Trophoblast cell (in vitro differentiated cells and primary cell): Measurements from ENCODE around the gene DNLZ.
A peak's percentile ranks its signal among the peaks of the same experiment; 100 is the strongest.

Experiments used
- DNase-seq, 2 donors: peaks; one replicate each; pipeline ENCODE4 v3.0.0-alpha.2; 2016
- H2AFZ ChIP-seq: 2 replicates; pipeline ENCODE4 v1.6.1; 2013; ENCODE audit warnings: low read length, moderate library complexity, mild to moderate bottlenecking; ENCODE audit not compliant: insufficient read depth, poor library complexity
- H2AK5ac ChIP-seq: 2 replicates; pipeline ENCODE4 v1.6.1; 2013; ENCODE audit warnings: mild to moderate bottlenecking, low read length
- H2BK120ac ChIP-seq: 2 replicates; pipeline ENCODE4 v1.6.1; 2013; ENCODE audit warnings: low read length, mild to moderate bottlenecking, moderate library complexity; ENCODE audit not compliant: insufficient read depth, poor library complexity
- H2BK12ac ChIP-seq: 2 replicates; pipeline ENCODE4 v1.6.1; 2013; ENCODE audit warnings: mild to moderate bottlenecking, low read length, moderate library complexity
- H2BK5ac ChIP-seq: 2 replicates; pipeline ENCODE4 v1.6.1; 2013; ENCODE audit warnings: low read length, low read depth, moderate library complexity, mild to moderate bottlenecking; ENCODE audit not compliant: poor library complexity
- H3K14ac ChIP-seq: 2 replicates; pipeline ENCODE4 v1.6.1; 2013; ENCODE audit warnings: mild to moderate bottlenecking, low read length
- H3K18ac ChIP-seq: 2 replicates; pipeline ENCODE4 v1.6.1; 2013; ENCODE audit warnings: mild to moderate bottlenecking, low read length
- H3K23ac ChIP-seq: 2 replicates; pipeline ENCODE4 v1.6.1; 2013; ENCODE audit warnings: low read length
- H3K27ac ChIP-seq: 2 replicates; pipeline ENCODE4 v1.5.1; 2013; ENCODE audit warnings: low read depth, mild to moderate bottlenecking, inconsistent platforms, low read length, moderate library complexity
- H3K27me3 ChIP-seq: 2 replicates; pipeline ENCODE4 v1.6.1; 2013; ENCODE audit warnings: inconsistent platforms, mild to moderate bottlenecking, low read length, moderate library complexity; ENCODE audit not compliant: insufficient read depth
- H3K36me3 ChIP-seq, 2 experiments: 1 replicate in 1 of 2; 2 replicates in 1 of 2; pipeline ENCODE4 v1.6.1; 2013; ENCODE audit warnings: low read length in 2 of 2, mild to moderate bottlenecking in 2 of 2, moderate library complexity in 1 of 2; ENCODE audit not compliant: insufficient read depth in 2 of 2, control insufficient read depth in 1 of 2
- H3K4ac ChIP-seq: 2 replicates; pipeline ENCODE4 v1.6.1; 2013; ENCODE audit warnings: low read depth, mild to moderate bottlenecking, low read length, moderate library complexity
- H3K4me1 ChIP-seq, 2 experiments: 1 replicate in 1 of 2; 2 replicates in 1 of 2; pipeline ENCODE4 v1.6.1; 2013; ENCODE audit warnings: low read length in 2 of 2, mild to moderate bottlenecking in 2 of 2, moderate library complexity in 1 of 2; ENCODE audit not compliant: insufficient read depth in 2 of 2, control insufficient read depth in 1 of 2
- H3K4me2 ChIP-seq: 2 replicates; pipeline ENCODE4 v1.6.1; 2013; ENCODE audit warnings: inconsistent platforms, mild to moderate bottlenecking, low read length, moderate library complexity
- H3K4me3 ChIP-seq: 2 replicates; pipeline ENCODE4 v1.5.1; 2013; ENCODE audit warnings: mild to moderate bottlenecking, low read depth, low read length, inconsistent platforms
- H3K79me1 ChIP-seq: one replicate; pipeline ENCODE4 v1.6.1; 2013; ENCODE audit warnings: low read length
- H3K79me2 ChIP-seq: 2 replicates; pipeline ENCODE4 v1.6.1; 2013; ENCODE audit warnings: low read length, mild to moderate bottlenecking; ENCODE audit not compliant: control insufficient read depth, insufficient read depth, poor library complexity
- H3K9ac ChIP-seq: 2 replicates; pipeline ENCODE4 v1.6.1; 2013; ENCODE audit warnings: mild to moderate bottlenecking, low read length
- H3K9me3 ChIP-seq: 2 replicates; pipeline ENCODE4 v1.6.1; 2013; ENCODE audit warnings: low read depth, mild to moderate bottlenecking, control low read depth, inconsistent platforms, low read length; ENCODE audit not compliant: insufficient read depth
- H4K12ac ChIP-seq: 2 replicates; pipeline ENCODE4 v1.6.1; 2013; ENCODE audit warnings: low read depth, mild to moderate bottlenecking, low read length, moderate library complexity
- H4K8ac ChIP-seq: 2 replicates; pipeline ENCODE4 v1.6.1; 2013; ENCODE audit warnings: low read depth, mild to moderate bottlenecking, low read length, moderate library complexity
- H4K91ac ChIP-seq: one replicate; pipeline ENCODE4 v1.6.1; 2013; ENCODE audit warnings: low read depth, mild to moderate bottlenecking, low read length, moderate library complexity
- WGBS: extraction: QIAGEN DNeasy Blood & Tissue Kit; methylation state at CpG from one replicate; pipeline ENCODE4 v1.1.7; 2013; ENCODE audit warnings: missing lambda C conversion rate; ENCODE audit not compliant: insufficient read length, insufficient coverage; ENCODE audit errors: extremely low coverage; 5-methylcytosine and 5-hydroxymethylcytosine counted together

DNLZ gene

DNA sequence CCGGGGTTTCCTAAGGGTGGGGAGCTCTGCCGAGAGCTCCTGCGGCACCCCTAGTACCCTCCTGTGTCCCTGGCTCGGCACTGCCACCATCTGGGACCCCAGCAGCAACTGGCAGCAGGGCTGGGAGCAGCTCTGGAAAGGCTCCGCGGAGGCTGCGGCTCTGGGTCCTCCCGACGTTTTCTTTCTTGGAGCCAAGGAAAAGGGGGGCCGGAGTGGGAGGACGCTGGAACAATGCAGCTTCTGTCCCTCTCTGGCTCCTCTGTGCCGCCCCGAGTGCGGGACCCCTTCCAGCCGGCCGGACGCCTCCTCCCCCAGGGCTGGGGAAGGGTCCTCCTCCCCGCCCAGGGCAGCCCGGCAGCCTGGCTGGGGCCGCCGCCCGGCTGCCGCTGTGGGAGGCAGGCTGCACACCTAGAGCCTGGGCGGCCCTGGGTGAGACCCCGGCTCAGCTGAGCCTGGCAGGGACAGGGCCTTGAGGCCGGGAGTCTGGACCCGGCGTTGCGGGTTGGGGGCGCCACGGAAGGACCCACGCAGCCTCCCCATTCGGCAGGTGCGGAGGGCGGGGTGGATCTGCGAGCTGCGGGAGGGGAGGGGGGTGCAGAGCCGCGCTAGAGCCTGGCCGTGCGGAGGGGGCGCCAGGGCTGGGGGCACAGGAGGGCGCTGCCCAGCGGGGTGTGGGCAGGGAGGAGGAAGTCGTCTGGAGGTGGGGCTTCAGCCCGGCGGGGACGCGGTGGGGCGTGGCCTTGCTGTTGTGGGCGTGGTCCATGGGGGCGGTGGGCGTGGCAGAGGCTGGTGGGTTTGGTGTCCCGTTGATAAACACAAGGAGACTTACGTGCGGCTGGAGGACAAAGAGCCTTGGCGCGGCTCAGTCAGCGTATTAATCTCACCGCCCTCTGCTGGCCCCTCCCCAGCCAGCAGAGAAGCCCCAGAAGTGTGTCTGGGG, 21.1 kb downstream of the DNLZ start:
- Histone ChIP-seq H4K91ac (peak overlapping the region; percentile 10), H2BK5ac (no peak overlapping the region), H3K27ac (no peak overlapping the region), H4K8ac (peak overlapping the region; percentile 22), H2AK5ac (peak overlapping the region; percentile 14), H3K9me3 (no peaks in the 10 kb centered on the region), H2BK120ac (no peak overlapping the region), H3K14ac (peak overlapping the region; percentile 13), H2AFZ (no peak overlapping the region), H4K12ac (no peak overlapping the region), H3K27me3 (no peaks in the 10 kb centered on the region), H3K18ac (no peak overlapping the region), H3K36me3 (peaks cover 21 to 23% of the 10 kb centered on the region in 2 experiments), H3K23ac (no peak overlapping the region), H3K4me3 (peak overlapping the region; percentile 58), H2BK12ac (no peak overlapping the region), H3K79me1 (peaks cover 3% of the 10 kb centered on the region), H3K79me2 (no peaks in the 10 kb centered on the region), H3K4ac (no peak overlapping the region), H3K4me2 (peak overlapping the region; percentile 82), H3K9ac (no peak overlapping the region), H3K4me1 (peaks cover 22 to 26% of the 10 kb centered on the region in 2 experiments)
- no CpG with 5 or more reads among the region's 60 CpGs for WGBS
- peak; percentile 27 to 51 for DNase-seq

DNA sequence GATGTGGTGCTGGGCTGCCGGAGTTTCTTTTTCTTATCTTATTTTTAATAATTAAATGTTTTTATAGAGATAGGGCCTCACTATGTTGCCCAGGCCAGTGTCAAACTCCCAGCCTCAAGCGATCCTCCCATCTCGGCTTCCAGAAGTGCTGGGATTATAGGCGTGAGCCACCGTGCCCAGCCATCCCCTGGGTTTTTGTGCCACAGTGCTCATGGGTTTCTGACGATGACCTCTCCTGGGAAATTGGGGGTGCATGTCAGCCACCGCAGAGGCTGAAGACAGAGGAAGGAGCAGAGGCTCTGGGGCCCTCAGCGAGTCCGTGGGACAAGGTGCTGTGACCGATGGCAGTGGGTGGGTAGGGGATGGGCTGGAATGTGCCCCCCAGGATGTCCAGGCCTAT, 21.8 kb downstream of the DNLZ start:
- Histone ChIP-seq H3K27me3 (no peaks in the 10 kb centered on the region), H3K4ac (no peak overlapping the region), H3K23ac (no peak overlapping the region), H3K79me2 (no peaks in the 10 kb centered on the region), H2BK120ac (no peak overlapping the region), H2BK12ac (no peak overlapping the region), H3K18ac (no peak overlapping the region), H3K9ac (no peak overlapping the region), H3K4me3 (no peak overlapping the region), H3K9me3 (no peaks in the 10 kb centered on the region), H2AFZ (no peak overlapping the region), H4K12ac (no peak overlapping the region), H3K4me1 (peaks cover 22 to 26% of the 10 kb centered on the region in 2 experiments), H3K4me2 (peak overlapping the region; percentile 82), H2BK5ac (no peak overlapping the region), H2AK5ac (no peak overlapping the region), H3K14ac (no peak overlapping the region), H4K91ac (no peak overlapping the region), H3K36me3 (peaks cover 28% of the 10 kb centered on the region in 2 experiments), H4K8ac (no peak overlapping the region), H3K27ac (no peak overlapping the region), H3K79me1 (peaks cover 3% of the 10 kb centered on the region)
- no peak for DNase-seq
- WGBS: no CpG with 5 or more reads among the region's 10 CpGs

DNA sequence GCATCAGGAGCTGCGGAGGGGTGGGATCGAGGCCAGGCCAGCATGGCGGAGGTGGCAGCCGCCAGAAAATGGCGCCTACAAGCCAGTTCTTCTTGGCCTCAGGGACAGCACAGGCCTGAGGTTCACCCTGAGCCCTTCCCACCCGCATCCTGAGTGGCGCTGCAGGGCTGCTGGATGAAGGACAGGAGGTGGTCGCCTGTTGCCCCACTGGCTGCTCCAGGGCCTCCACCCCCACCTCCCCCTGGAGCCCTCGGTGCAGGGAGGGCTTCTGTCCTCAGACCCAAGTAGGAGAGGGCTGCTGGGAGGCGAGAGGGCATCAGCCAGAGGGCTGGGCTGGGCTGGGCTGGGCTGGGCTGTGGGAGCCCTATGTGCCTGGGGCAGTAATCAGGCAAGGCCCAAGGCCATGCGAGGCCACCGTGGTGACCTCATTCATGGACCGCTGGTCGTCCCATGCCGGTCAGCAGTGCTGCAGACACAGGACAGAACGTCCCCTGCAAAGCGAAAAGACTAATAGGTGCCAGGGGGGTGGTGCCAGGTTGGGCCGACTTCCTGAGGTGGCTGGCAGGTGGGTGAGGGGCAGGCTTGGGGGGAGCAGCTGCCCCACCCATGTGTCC, 22.4 kb downstream of the DNLZ start:
- H4K8ac ChIP-seq: no peak overlapping the region
- no CpG with 5 or more reads among the region's 18 CpGs for WGBS

DNA sequence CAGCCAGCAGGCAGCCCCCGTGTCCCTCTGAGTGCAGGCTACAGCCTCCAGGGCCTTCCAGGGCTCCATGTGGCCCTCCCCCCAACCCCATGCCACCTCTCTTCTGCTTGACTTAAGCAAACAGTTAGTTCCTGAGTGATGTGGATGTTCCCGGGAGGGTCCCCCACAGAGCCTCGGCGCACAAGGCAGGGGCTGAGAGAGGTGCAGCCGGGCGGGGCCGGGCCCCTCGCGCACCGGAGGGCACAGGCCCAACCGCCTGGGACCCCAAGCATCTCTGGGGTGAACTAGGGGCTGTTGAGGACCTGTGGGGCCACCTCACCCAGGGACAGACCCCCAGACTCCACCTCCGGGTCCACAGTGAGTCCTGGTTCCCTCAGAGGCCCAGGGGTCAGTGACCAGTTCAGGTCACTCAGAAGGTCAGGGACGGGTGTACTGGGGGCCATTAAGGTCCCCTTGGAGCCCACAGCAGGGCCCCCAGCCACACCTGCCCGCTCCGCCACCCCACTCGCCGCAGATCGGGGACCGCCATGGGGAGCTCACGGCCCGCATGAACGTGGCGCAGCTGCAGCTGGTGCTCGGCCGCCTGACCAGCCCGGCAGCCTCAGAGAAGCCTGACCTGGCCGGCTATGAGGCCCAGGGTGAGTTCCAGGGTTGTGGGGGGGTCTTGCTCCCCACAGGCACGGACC, 23.0 kb downstream of the DNLZ start:
- H3K4ac ChIP-seq: no peak overlapping the region
- no peak overlapping the region for H3K27ac ChIP-seq
- no peaks in the 10 kb centered on the region for H3K9me3 ChIP-seq
- H3K18ac ChIP-seq: no peak overlapping the region
- no peak overlapping the region for H4K91ac ChIP-seq
- peaks cover 3% of the 10 kb centered on the region for H3K79me1 ChIP-seq
- H3K14ac ChIP-seq: no peak overlapping the region
- no peak overlapping the region for H2BK5ac ChIP-seq
- peaks cover 13 to 17% of the 10 kb centered on the region in 2 experiments for H3K4me1 ChIP-seq
- no peak overlapping the region for H3K9ac ChIP-seq
- no peaks in the 10 kb centered on the region for H3K27me3 ChIP-seq
- no peak overlapping the region for H2BK12ac ChIP-seq
- H4K8ac ChIP-seq: no peak overlapping the region
- H3K79me2 ChIP-seq: no peaks in the 10 kb centered on the region
- H2BK120ac ChIP-seq: no peak overlapping the region
- peaks cover 39 to 40% of the 10 kb centered on the region in 2 experiments for H3K36me3 ChIP-seq
- no peak overlapping the region for H3K4me2 ChIP-seq
- no peak overlapping the region for H4K12ac ChIP-seq
- DNase-seq: no peak
- WGBS: no CpG with 5 or more reads among the region's 28 CpGs
- H2AK5ac ChIP-seq: no peak overlapping the region
- no peak overlapping the region for H2AFZ ChIP-seq
- H3K4me3 ChIP-seq: no peak overlapping the region
- no peak overlapping the region for H3K23ac ChIP-seq

More for the DNA sequence above, 22.4 kb downstream of the DNLZ start:
- Histone ChIP-seq H3K4me1 (peaks cover 19 to 23% of the 10 kb centered on the region in 2 experiments), H2AK5ac (no peak overlapping the region), H3K18ac (no peak overlapping the region), H3K4me2 (no peak overlapping the region), H4K12ac (no peak overlapping the region), H3K27ac (no peak overlapping the region), H3K4ac (no peak overlapping the region), H3K9me3 (no peaks in the 10 kb centered on the region), H3K14ac (no peak overlapping the region), H3K27me3 (no peaks in the 10 kb centered on the region), H2BK120ac (no peak overlapping the region), H3K79me2 (no peaks in the 10 kb centered on the region), H3K23ac (no peak overlapping the region), H2BK12ac (no peak overlapping the region), H3K36me3 (peaks cover 34% of the 10 kb centered on the region in 2 experiments), H2BK5ac (no peak overlapping the region), H3K4me3 (no peak overlapping the region), H4K91ac (no peak overlapping the region), H2AFZ (no peak overlapping the region), H3K9ac (no peak overlapping the region), H3K79me1 (peaks cover 3% of the 10 kb centered on the region)
- peak; percentile 10 to 57 for DNase-seq
